Gastroesophageal sphincter (tissue), 3 donors: ENCODE results near the gene VWA5A.

Source experiments
- POLR2A ChIP-seq, 2 donors: fragments of 450-650 bp; IDR thresholded peaks; one replicate each; pipeline ENCODE4 v1.6.1; 2017; ENCODE audit warnings: antibody characterized with exemption in 2 of 2, mild to moderate bottlenecking in 2 of 2, moderate library complexity in 1 of 2
- TF ChIP-seq, protein P1 (sequence below), 4 experiments: fragments of 200-600 bp in 2 of 4; fragments of 450-650 bp in 2 of 4; sonication (generic) in 1 of 4; IDR thresholded peaks; one replicate each; pipeline ENCODE4 v1.5.1; 2017 to 2019; ENCODE audit warnings: antibody characterized with exemption in 4 of 4, mild to moderate bottlenecking in 2 of 4, moderate library complexity in 2 of 4

DNA sequence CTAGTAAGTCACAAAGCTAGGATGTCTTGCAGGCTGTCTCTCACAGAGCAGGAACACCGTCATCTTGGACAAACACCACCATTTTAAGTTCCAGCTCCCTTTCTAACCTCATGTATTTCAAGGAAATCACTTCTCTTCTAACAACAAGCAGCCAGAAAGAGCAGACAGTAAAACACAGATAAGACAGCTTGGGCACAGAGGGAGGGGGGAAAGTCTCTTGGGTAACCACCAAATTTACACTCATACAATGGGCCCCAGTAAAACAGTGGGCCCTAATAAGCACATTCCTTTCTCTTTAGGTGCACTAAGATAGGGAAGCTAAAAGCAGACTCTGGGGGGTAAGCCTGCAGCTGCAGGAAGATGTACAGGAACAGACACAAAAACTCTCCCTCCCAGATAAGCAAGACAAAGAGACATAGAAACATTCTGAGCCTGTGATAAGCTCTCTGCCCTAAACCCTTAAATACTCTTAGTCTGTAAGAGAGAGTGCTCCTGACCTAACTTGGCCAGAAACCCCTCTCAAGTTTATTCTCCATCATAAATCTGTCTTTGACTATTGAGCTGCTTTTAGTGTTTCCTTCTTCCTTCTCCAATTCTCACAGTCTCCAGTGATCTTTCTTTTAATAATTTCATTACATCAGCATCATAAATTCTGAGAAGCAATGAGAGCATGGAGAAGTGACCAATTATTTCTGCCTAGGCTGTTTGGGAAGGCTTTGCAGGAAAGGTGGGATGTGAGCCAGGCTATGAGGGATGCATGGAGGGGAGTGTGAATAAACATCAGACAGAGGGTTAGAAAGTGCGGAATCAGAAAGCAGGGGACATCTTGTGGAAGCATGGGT, 75.3 kb downstream of the VWA5A start:
- TF ChIP-seq POLR2A (IDR thresholded peaks at IDR 0.05), result no peak
- TF ChIP-seq, protein P1, sequence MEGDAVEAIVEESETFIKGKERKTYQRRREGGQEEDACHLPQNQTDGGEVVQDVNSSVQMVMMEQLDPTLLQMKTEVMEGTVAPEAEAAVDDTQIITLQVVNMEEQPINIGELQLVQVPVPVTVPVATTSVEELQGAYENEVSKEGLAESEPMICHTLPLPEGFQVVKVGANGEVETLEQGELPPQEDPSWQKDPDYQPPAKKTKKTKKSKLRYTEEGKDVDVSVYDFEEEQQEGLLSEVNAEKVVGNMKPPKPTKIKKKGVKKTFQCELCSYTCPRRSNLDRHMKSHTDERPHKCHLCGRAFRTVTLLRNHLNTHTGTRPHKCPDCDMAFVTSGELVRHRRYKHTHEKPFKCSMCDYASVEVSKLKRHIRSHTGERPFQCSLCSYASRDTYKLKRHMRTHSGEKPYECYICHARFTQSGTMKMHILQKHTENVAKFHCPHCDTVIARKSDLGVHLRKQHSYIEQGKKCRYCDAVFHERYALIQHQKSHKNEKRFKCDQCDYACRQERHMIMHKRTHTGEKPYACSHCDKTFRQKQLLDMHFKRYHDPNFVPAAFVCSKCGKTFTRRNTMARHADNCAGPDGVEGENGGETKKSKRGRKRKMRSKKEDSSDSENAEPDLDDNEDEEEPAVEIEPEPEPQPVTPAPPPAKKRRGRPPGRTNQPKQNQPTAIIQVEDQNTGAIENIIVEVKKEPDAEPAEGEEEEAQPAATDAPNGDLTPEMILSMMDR (IDR thresholded peaks at IDR 0.05), result no peak
